GM21723 (cell line): ENCODE results near the gene ACOT13.
A peak's percentile ranks its signal among the peaks of the same experiment; 100 is the strongest.
"Not testable (repeated sequence)": the region's sequence is repeated elsewhere in the genome, so short reads cannot be mapped to it uniquely, and the experiment has no call there.

Experiments
- ATAC-seq: cut with Tn5 transposase; IDR thresholded peaks from one replicate; pipeline ENCODE4 v1.9.1; 2021; ENCODE audit warnings: mild to moderate bottlenecking, moderate library complexity; ENCODE audit not compliant: unreplicated experiment

ACOT13 gene

GRCh38 chr6:24721461-24722215 lies 54.8 kb downstream of the ACOT13 start:
- peak; percentile 47 for ATAC-seq

- no peak for ATAC-seq
Measured at GRCh38 chr6:24723270-24723669, 56.4 kb downstream of the ACOT13 start.

GRCh38 chr6:24730653-24731052 lies 63.8 kb downstream of the ACOT13 start:
- ATAC-seq, result not testable (repeated sequence)

DNA sequence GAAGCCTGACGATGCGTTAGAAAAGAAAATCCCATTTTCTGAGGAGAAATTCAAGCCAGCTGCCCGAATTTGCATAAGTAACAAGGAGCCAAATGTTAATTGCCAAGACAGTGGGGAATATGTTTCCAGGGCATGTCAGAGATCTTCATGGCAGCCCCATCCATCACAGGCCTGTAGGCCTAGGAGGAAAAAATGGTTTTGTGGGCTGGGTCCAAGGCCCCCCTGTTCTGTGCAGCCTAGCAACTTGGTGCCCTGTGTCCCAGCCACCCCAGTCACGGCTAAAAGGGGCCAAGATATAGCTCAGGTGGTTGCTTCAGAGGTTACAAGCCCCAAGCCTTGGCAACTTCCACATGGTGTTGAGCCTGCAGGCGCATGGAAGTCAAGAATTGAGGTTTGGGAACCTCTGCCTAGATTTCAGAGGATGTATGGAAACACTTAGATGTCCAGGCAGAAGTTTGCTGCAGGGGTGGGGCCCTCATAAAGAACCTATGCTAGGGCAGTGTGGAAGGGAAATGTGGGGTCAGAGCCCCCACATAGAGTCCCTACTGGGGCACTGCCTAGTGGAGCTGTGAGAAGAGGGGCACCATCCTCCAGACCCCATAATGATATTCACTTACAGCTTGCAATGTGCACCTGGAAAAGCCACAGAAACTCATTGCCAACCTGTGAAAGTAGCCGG lies 64.7 kb downstream of the ACOT13 start:
- not testable (repeated sequence) for ATAC-seq

DNA sequence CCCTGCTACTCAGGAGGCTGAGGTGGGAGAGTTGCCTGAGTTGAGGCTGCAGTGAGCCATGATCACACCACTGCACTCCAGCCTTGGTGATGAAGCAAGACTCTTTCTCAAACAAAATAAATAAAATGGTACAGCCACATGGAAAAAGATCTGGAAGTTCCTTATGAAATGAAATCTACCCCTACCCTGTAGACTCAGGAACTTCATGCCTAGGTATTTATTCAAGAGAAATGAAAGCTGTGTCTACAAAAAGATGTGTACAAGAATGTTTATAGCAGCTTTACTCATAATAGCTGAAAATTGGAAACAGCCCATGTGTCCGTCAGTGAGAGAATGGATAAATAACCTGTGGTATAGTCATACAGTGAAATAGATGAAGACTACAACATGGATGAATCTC lies 67.3 kb downstream of the ACOT13 start:
- no peak for ATAC-seq

DNA sequence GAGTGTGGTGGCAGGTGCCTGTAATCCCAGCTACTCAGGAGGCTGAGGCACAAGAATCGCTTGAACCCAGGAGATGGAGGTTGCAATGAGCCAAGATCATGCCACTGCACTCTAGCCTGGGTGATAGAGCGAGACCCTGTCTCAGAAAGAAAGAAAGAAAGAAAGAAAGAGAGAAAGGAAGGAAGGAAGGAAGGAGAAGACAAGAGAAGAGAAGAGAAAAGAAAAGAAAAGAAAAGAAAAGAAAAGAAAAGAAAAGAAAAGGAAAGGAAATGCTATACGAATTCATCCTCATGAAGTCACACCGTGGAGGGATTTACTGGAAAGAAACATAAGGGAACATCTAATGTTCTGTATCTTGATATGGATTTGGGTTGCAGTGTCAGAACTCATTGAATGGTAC lies 67.8 kb downstream of the ACOT13 start:
- ATAC-seq, result not testable (repeated sequence)

DNA sequence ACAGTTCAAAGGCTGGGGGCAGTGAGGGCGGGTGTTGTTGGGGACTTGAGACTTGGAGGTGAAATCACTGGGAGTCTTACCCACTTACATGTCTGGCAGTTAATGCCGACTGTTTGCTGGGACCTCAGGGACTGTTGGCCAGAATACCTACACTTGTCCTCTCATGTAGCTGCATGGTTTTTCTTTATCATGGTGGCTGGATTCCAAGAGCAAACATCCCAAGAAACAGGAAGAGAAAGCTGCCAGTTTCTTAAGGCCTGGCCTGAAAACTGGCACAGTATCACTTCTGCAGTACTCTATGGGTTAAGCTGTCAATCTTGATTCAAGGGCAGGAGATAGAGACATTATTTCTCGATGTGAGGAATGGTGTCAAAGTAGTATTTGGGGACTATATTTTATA lies 71.9 kb downstream of the ACOT13 start:
- no peak for ATAC-seq

DNA sequence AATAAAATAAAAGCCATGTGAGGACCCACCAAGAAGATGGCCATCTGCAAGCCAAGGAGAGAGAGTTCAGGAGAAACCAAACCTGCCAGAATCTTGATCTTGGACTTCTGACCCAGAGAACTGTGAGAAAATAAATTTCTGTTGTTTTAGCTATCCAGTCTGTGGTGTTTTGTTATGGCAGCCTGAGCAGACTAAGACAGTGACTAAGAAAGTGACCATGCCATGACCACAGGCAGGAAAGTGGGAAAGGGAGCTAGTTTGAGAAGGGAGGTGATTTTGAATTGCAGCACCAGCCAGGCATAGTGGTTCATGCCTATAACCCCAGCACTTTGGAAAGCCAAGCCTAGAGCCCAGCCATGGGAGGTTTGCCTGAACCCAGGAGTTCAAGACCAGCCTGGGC lies 74.0 kb downstream of the ACOT13 start:
- ATAC-seq, result no peak

DNA sequence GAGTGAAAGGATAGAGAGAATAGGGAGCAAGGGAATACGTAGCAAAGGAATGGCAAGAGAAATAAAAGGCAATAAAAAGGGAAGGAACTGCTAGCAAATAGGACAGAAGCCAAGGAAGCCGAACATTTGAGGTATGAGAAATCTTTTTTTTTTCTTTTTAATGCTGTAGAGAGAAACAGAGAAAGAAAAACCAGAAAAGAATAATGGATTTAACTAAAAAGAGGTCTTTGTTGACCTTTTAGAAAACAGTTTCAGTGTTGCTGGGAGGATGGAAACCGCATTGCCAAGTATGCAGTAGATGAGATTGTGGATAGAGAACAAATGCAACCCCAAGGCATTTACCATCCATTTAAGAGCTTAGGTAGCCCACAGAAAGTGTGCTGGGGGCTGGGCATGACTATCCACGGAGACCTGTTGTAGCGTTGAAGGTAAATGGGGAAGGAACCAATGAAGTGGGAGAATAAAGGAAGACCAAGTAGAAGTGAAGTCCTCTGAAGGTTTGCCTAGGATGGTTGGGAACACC lies 75.4 kb downstream of the ACOT13 start:
- no peak for ATAC-seq

- ATAC-seq, result peak; percentile 80
Measured at GRCh38 chr6:24743265-24743943, 76.5 kb downstream of the ACOT13 start.

DNA sequence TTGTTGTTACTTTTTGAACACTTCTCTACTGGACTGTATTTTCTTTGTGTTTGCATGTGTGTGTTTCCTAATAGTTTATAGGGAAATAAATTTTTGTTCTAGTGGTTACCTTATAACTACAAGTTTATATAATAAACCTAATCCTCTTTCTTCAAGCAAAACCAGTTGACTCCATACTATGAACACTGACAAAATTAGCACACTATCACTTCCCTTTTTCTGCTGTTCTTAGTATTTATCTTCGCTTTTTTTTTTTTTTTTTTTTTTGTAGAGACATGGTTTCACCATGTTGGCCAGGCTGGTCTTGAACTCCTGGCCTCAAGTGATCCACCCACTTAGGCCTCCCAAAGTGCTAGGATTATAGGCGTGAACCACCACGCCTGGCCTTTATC lies 77.1 kb downstream of the ACOT13 start:
- peak; percentile 59 for ATAC-seq

DNA sequence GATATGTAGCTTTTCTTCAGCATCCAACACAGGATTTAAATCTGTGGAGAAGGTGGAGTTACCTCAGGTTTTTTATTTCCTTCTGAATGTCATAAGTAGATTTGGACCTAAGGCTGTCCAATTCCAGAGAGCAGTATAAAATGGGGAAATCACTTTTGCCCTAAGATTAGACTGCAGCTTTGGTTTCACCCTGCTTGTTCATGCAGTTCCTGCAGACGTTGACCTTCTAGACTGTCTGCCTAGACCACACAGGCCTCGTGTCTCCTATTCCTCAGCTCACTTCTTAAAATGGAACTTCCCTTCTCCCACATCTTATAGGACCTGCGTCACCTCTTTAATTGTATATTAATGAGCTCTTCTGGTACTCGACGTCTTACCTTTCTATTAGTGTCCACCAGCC lies 78.0 kb downstream of the ACOT13 start:
- no peak for ATAC-seq

DNA sequence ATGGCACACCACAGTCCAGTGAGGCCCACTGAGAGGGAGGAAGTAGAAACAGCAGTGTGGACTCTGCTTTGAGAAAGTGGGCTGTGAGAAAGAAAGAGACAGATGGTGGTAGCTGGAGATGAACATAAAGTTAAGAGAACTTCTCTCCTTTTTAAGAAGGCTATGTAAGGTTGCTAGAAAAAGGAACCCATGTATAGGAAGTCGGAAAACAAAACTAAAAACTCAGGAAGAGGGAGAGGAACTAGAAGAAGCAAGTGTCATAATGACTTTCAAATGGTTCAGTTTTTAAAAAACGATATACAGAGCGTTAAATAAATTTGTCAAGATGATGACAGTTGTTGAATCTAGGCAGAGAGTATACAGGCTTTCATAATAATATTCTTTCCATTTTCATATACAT lies 82.4 kb downstream of the ACOT13 start:
- ATAC-seq, result no peak

DNA sequence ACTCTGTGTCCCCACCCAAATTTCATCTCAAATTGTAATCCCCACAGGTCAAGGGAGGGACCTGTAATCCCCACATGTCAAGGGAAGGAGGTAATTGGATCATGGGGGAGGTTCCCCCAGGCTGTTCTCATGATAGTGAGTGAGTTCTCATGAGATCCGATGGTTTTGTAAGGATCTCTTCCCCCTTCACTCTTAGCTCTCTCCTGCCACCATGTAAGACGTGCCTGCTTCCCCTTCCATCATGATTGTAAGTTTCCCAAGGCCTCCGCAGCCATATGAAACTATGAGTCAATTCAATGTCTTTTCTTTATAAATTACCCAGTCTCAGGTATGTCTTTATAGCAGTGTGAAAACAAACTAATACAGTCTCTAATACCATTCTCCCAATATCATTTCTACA lies 84.0 kb downstream of the ACOT13 start:
- ATAC-seq, result not testable (repeated sequence)

DNA sequence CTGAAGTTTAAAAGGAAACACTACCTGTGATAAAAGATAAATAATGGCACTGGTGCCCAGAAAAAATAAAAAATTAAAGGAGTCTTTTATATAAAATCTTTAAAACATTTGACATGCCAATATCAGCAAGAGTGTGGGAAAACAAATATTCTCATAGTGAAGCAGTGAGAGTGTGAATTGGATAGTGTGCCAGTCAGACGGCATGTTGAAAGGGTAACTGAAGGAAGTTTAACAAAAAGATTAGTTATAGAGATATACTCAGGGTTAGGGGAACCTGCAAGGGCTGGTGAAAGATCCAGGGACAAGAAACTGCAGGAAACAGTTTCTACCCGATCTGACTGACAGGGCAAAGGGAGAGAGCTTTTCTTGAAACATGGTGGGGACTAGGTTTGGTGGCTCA lies 85.6 kb downstream of the ACOT13 start:
- no peak for ATAC-seq

- ATAC-seq, result no peak
Measured at GRCh38 chr6:24752917-24753492, 86.1 kb downstream of the ACOT13 start.

- ATAC-seq, result no peak
Measured at GRCh38 chr6:24753545-24753944, 86.7 kb downstream of the ACOT13 start.

DNA sequence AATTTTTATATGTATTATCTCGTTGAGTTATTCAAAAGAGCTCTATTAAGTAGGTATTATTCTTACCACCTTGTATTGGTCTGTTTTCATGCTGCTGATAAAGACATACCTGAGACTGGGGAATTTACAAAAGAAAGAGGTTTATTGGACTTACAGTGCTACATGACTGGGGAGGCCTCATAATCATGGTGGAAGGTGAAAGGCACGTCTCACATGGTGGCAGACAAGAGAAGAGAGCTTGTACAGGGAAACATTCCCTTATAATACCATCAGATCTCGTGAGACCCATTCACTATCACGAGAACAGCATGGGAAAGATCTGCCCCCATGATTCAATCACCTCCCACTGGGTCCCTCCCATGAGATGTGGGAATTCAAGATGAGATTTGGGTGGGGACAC lies 87.5 kb downstream of the ACOT13 start:
- ATAC-seq, result not testable (repeated sequence)
